Stimulated activated CD4-positive, alpha-beta T cell treated with anti-CD3 and anti-CD28 coated beads, Interleukin-4, amount 100 ng/mL, for 48 hours (primary cell): Measurements from ENCODE around the gene TM4SF5.

ENCODE experiments used
- DNase-seq, 2 donors: peaks; one replicate each; pipeline ENCODE4 v3.0.0-alpha.2; 2020; ENCODE audit warnings: low read depth in 2 of 2

Gene TM4SF5

GRCh38 chr17:4747847-4748246 is 23.8 kb upstream of the TM4SF5 start:
- DNase-seq, result no peak

DNA sequence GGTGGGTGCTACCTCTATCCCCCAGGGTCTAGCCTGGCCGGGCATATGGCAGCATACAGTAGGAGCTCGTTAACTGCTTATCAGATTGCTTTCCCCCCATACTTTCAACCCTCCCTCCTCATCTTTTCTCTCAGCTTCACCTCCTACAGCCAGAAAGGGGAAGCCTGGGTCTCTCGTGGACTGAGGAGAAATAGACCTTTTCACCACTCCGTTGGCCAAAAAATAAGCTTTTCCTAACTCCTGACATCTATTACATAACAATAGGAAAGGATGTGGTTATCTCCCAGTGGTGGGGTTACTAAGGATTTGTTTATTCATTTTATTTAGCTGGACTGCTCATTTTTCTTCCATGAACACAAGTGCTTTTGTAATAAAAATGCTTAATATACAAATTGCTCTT is 23.0 kb upstream of the TM4SF5 start:
- no peak for DNase-seq

DNA sequence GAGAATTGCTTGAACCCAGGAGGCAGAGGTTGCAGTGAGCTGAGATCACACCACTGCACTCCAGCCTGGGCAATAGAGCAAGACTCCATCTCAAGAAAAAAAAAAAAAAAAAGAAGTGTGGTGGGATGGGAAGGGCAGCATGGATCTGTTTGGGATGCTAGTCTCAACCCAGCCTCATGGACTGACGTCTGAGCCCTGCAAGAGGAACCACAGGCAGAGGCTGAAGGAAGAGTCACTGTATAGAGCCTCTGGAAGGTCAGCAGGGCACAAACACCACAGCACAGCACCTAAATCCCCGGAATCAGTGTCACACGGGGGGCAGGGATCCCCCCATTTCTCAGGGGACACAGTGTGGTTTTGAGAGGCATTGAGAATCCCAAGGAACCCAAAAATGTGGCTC is 21.1 kb upstream of the TM4SF5 start:
- no peak for DNase-seq

DNA sequence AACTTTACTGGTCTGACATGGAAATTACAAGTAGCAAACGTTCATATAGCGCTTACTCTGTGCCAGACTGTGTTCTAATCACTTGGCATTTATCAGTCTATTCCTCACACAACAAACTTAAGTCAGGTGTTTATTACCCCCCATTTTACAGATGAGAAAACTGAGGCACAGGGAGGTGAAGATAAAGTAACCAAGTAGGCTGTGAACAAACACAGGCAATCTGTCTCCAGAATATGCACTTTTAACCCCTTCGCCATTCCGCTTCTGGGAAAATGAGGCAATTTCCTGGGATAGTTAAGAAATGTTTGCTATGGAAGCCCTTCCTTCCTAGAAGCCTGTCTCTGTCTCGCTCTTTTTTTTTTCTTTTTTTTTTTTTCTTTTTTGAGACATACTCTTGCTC is 19.8 kb upstream of the TM4SF5 start:
- no peak for DNase-seq

- no peak for DNase-seq
Observed at GRCh38 chr17:4753392-4753791, 18.3 kb upstream of the TM4SF5 start.

GRCh38 chr17:4759776-4760236 is 11.9 kb upstream of the TM4SF5 start:
- DNase-seq, result no peak

- DNase-seq, result no peak
Observed at GRCh38 chr17:4764595-4764994, 7.1 kb upstream of the TM4SF5 start.

- DNase-seq, result no peak
Observed at GRCh38 chr17:4766201-4766600, 5.5 kb upstream of the TM4SF5 start.

DNA sequence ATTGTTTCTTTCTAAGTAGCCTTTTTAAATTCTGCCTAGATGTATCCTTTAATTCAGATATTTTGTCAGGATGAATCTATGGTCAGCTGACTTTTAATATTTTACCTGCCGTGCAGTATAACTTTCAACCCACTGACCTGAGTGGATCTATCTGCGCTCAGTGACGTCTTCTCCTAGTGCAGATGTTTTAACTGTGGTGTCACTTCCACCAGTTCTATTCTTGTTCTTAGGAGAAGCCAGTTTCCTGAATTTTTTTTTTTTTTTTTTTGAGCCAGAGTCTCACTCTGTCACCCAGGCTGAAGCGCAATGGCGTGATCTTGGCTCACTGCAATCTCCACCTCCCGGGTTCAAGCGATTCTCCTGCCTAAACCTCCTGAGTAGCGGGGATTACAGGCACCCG is 5.0 kb upstream of the TM4SF5 start:
- no peak for DNase-seq

DNA sequence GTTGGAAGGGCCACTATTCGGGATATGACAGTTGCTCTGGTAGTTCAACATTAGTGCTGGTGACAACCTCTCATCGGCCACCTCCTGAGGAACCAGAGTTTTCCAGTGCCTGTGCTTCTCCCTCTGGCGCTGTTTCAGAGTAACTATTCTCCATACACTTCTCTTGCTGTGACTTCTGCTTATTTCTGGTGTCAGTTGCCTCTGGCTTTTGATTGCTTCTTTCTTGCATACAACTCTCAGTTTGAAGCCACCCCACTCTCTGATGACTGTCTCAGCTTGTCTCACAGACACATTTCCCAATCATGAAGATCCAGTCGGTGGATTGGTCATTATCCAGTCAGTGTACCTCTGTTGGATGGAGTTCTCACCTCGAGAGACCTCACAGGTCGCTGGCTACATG is 3.4 kb upstream of the TM4SF5 start:
- no peak for DNase-seq

DNA sequence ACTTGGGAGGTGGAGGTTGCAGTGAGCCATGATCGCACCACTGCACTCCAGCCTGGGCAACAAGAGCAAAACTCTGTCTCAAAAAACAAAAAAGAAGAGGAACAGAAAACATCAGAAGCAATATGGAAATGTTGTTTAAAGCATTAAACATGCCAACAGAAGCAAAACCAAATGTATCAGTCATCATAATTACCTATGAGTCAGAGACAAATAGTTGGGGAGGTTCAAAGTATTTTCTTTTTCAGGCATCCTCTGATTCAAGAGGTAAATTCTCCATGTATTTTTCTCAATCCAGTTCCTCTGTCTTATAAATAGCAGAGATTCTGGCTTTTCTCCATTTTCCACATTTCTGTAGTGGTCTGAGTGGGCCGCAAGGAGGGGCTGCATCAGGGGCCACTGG is 2.1 kb upstream of the TM4SF5 start:
- DNase-seq, result no peak

GRCh38 chr17:4772235-4772613 is 538 bp downstream of the TM4SF5 start:
- no peak for DNase-seq

- DNase-seq, result no peak
Observed at GRCh38 chr17:4777969-4778760, 6.5 kb downstream of the TM4SF5 start.

DNA sequence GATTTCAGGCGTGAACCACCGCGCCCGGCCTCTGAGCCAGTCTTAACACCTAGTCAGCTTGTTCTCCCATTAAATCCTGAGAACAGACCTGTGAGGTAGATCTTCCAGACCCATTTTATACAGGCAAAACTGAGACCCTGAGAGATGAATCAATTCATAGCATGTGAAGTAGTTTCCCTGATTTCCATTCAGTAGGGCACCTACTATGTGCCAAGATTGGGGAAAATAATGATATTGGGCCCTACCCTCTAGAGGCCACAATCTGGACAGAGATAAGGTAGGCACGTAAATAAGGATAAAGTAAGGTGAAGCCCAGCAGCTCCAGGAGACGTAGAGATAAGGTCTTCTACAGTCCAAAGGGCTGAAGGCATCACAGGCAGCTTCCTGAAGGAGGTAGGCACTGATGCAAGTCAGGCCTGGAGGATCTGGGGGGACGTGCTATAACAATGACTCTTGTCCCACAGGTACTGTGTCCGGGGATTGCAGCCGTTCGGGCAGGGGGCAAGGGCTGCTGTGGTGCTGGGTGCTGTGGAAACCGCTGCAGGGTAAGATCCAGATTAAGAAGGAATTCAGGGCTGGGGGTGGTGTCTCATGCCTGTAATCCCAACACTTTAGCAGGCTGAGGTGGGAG is 8.8 kb downstream of the TM4SF5 start:
- DNase-seq, result no peak

- DNase-seq, result no peak
Observed at GRCh38 chr17:4782652-4783051, 11.0 kb downstream of the TM4SF5 start.

- DNase-seq, result no peak
Observed at GRCh38 chr17:4785311-4786105, 13.8 kb downstream of the TM4SF5 start.

- no peak for DNase-seq
Observed at GRCh38 chr17:4786106-4786511, 14.4 kb downstream of the TM4SF5 start, which contains the start of gene VMO1. VMO1 (minus strand) TSS chr17:4786364; CDS start chr17:4786352, 12 bp downstream.

DNA sequence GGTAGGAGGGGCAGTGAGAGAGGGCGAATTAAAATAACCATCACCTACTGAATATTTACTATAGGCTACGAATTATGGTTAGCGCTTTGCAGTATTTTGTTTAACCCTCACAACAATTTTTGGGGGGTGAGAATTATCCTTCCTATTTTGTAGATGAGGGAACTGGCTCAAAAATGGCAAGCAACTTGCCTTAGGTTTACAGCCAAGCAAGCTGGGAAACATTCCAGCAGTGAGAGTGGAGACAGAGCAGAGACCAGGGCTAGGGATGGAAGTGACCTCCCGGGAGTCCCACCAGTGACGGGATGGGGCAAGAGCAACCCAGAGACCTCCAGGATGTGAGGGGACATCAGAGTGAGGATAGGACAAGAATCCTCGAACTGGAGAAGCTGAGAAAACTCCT is 14.8 kb downstream of the TM4SF5 start:
- DNase-seq, result no peak

DNA sequence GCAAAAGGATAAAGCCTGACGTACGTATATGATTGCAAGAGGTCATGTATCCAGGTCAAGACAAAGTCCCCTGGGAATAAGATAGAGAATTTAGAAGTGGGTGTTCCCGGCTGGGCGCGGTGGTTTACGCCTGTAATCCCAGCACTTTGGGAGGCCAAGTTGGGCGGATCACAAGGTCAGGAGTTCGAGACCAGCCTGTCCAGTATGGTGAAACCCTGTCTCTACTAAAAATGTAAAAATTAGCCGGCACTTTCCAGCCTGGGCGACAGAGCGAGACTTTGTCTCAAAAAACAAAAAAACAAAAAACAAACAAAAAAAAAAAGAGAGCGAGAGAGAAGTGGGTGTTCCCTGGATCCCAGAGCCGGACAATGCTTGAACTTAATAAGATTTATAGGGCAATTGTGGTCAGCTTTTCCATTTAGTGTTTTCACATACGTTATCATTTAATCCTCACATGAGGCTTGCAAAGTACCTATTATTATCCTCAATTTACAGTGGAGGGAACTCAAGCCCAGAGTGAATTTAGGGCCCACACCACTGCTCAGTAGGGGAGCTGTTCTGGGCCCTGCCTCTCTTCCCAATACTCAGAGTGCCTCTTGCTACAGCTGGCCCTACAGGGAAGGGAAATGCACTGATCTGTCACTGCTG is 16.6 kb downstream of the TM4SF5 start:
- no peak for DNase-seq

DNA sequence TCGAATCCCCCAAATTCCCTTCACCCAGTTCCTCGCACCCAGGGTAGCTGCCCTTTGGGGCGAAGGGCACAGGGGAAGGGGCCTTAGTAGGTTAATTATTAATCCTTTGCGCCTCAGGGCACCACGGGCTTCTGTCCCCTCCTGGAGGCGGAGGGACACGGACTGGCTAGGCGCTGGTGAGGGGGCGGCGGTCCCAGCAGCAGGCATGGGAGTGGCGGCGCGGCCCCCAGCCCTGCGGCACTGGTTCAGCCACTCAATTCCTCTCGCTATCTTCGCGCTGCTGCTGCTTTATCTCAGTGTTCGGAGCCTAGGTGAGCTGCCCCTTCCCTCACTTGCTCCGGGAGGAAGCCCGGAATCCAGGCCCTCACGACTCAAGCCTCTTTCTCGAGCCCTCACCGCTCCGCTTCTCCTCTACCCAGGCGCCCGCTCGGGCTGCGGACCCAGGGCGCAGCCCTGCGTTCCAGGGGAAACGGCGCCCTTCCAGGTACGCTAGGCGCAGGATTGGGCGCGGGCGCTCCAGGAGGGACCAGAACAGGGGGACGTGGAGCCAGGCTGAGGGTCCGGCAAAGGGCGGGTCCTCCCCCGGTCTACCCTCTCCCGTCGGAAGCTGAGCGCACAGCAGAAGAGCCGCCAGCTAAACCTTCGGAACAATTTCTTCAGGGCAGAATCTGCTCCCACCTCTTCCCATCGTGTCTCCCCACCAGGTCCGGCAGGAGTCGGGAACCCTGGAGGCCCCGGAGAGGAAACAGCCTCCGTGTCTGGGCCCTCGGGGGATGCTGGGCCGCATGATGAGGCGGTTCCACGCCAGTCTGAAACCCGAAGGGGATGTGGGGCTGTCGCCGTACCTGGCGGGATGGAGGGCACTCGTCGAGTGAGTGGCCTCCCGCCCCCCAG is 17.4 kb downstream of the TM4SF5 start, which contains the start of gene GLTPD2:
Gene GLTPD2, plus strand, starts transcription at position 158 of the 894 bp plus-strand sequence. Its CDS starts 48 bp downstream, at position 206.
- no peak for DNase-seq

DNA sequence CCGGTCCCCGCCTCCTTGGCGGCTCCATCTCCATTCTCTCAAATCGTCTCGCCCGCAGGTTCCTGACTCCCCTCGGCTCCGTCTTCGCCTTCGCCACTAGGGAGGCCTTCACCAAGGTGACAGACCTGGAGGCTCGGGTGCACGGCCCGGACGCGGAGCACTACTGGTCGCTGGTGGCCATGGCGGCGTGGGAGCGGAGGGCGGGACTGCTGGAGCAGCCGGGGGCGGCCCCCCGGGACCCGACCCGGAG is 17.9 kb downstream of the TM4SF5 start:
- DNase-seq, result no peak
